Left renal cortex interstitium (tissue), 4 donors: Measurements from ENCODE around the gene RNF128. TPM values are rescaled to one million over a fixed set of nuclear protein-coding genes. Genes with fewer than 3 reads are reported as not detected.
A peak's percentile ranks its signal among the peaks of the same experiment; 100 is the strongest.

Experiments
- DNase-seq, 4 donors: peaks; one replicate each; pipeline ENCODE4 v3.0.0-alpha.2; 2013; ENCODE audit warnings: low read depth in 4 of 4, low spot score in 2 of 4, missing footprints in 1 of 4
- polyA plus RNA-seq, 4 donors: library from polyadenylated mRNA; unstranded; fragments of 120-200 nt; gene quantifications; one replicate each; pipeline ENCODE4 v1.2.1, GENCODE V29; 2013; ENCODE audit not compliant: insufficient read length in 4 of 4

Gene RNF128, protein sequence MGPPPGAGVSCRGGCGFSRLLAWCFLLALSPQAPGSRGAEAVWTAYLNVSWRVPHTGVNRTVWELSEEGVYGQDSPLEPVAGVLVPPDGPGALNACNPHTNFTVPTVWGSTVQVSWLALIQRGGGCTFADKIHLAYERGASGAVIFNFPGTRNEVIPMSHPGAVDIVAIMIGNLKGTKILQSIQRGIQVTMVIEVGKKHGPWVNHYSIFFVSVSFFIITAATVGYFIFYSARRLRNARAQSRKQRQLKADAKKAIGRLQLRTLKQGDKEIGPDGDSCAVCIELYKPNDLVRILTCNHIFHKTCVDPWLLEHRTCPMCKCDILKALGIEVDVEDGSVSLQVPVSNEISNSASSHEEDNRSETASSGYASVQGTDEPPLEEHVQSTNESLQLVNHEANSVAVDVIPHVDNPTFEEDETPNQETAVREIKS
- polyA plus RNA-seq: 10 to 100 TPM in 3 of 4 donors, 1 to 10 TPM in 1; 8.4 to 16.8 (median 11.5) TPM

DNA sequence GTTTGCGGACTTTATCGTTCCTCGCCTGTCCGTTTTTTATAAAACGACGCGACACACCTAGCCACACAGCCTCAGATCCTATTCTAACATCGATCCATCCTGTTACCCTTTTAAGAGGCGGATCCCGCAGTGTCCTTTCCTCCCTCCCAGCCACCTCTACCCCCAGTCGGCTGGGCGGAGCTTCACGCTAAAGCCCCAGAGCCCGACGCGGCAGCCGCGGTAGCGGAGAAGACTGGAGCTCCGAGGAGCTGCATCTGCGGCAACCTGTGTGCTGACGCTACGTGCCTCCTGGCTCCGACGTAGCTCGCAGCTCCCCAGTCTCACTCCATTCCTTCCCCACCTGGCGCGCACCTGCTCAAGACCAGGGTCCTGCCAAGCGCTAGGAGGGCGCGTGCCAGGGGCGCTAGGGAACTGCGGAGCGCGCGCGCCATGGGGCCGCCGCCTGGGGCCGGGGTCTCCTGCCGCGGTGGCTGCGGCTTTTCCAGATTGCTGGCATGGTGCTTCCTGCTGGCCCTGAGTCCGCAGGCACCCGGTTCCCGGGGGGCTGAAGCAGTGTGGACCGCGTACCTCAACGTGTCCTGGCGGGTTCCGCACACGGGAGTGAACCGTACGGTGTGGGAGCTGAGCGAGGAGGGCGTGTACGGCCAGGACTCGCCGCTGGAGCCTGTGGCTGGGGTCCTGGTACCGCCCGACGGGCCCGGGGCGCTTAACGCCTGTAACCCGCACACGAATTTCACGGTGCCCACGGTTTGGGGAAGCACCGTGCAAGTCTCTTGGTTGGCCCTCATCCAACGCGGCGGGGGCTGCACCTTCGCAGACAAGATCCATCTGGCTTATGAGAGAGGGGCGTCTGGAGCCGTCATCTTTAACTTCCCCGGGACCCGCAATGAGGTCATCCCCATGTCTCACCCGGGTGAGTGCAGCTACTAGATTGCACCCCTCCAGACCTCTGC is at the start of gene RNF128:
TSS of gene RNF128 (plus strand) at position 217 of the 953 bp plus-strand sequence. CDS start at position 430, 213 bp downstream.
- peak in 1 of 4 donors; percentile 13 for DNase-seq

DNA sequence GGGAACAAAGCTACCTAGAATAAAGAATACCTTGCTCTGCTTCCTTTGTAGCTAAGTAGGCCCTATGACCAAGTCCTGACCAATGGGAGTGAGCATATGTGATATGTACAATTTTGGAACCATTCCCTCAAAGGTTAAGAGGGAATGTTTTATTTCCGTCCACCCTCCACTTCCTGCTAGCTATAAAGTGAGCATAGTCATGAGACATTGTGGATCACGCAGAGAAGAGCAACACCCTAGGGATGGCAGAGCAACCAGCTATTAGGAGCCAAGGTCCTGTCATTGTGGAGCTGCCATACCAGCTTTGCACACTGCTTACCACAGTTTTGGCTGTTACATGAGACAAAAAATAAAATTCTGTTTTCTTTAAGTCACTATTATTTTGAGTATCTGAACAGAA is 45.8 kb upstream of the RNF128 start:
- no peak for DNase-seq

DNA sequence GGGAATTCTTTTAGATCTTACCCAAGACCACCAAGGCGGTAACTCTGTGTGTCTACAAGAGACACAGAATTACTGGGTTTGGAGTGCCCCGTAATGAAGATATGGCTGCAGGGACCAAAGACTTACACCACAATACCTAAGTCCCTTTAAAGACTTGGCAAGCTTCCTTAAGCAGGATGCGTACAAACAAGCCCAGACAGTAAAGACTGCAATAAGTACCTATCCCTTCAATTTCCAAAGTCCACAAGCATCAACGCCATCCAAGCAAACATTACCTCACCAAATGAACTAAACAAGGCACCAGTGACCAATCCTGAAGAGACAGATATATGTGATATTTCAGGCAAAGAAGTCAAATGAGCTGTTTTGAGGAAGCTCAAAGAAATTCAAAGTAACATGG is 42.3 kb upstream of the RNF128 start:
- no peak for DNase-seq

DNA sequence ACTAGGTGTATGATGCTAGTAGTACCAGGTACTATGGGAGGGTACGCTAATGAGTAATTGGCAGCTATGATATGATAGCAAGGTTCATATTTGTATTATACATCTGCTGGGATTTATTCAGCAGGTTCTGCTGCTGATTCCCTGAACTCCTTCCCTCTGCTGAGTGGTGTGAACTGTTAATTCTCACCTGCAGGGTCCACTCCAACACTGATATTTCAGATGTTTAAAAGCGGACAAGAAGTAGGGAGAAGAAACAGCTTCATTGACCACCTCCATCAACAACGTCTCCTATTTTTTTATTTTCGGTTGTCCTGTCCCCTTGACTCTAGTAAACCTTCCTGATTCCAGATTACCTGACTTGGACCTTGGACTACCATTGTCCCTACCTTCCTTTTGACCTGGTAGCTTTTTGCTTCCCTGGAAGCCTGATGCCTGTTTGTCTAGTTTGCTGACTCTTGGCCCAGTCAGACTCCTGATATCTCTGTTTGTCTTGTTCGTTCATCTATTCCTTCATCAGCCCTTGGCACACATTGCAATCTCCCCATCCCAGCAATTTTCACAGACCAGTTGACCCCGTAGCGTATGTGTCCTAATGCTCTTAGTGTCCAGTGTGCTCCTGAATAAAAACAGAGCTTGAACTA is 34.0 kb upstream of the RNF128 start:
- no peak for DNase-seq

DNA sequence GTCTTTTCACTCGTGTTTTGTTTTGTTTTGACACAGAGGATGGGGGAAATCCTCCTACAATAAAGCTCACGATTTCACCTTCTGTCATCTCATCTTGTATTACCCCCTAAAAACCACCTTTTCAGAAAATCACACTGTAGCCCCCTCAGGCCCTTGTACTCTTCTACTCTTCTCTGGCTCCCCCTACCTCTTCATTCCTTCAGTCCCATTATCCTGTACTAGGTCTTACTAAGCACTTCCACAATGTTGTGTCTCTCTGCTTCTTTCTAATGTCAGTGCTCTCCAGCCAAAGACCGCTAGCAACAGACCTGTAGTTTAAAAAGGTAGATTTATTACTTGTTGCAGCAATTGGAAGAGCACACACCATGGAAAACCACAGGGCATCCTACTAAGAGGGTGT is 30.0 kb upstream of the RNF128 start:
- no peak for DNase-seq

DNA sequence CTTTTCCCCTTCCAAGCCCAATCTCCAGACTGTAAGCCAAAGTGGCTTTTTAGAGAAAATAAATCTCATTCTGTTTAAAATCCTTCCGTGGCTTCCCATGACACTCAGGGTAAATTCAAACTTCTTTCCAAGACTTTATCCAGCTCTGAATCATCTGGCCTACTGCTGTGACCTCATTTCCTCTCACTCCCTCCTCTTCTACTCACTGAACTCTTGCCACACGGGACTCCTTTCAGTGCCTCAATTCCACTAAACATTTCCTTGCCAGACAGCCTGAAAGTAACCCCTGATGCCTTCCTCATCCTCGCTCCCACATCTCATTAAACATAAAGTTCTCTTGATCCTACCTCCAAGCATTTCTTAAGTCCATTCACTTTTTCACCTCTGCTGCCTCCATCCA is 27.8 kb upstream of the RNF128 start:
- DNase-seq: no peak

DNA sequence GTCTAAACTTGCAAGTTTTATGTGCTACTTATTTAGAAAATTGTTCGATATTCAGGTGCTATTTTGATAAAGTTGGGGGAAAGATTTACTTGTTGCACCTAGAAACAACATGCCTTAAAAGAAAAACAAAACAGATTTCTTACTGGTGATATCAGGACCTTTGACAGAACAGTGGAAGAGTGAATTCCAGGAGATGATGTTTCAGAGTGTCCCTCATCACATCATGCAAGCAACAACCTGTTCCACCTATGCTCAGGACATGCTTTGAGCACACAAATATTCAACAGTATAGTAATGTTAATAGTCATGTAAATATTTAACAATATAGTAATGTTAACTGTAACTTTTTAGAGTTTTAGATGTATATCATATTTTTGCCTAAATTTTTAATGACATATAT is 23.9 kb upstream of the RNF128 start:
- DNase-seq: no peak

DNA sequence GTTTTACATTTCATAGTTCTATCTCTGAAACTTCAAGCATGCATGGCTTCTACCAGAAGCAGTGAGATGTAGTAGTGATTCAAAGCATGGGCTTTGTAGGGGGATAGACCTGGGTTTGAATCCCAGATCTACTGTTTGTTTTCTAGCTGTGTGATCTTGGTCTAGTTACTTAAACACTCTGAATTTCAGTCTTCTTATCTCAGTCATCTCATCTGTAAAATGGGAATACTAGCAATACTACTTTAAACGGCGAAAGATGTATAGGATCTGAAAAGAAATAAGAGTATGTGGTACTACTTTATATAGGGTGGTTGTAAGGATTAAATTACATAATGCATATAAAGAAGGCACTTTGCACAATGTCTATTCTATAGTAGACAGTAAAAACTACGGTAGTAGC is 20.0 kb upstream of the RNF128 start:
- DNase-seq: no peak

DNA sequence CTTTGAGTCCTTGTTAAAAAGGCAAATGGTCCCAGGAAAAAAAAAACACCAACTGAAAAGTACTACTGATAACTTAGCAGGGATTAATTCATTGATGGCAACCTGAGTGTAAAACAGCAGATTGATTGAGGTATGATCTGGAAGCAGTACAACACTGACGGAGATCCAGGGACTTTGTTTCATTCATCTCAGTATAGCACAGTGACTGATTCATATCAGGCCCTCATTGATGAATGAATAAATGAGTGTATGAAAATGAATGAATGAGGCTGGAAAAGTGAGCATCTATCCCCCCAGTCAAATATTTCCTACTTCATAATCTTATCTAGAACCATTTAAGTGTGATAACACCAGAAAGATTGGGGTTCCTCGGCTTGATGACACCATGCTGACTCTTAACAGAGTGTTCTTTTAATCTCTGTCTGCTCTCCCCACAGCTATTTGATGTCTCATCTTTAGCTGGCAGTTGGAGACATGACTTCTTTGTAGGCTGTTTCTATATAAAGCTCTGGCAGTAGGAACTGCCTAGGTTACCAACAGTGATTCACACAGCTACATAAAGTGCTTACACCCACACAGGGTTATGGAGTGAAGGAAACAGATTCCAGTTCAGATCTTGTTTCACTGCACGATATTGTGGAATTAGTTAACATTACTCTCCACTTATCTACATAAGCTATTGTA is 18.6 kb upstream of the RNF128 start:
- DNase-seq: no peak

DNA sequence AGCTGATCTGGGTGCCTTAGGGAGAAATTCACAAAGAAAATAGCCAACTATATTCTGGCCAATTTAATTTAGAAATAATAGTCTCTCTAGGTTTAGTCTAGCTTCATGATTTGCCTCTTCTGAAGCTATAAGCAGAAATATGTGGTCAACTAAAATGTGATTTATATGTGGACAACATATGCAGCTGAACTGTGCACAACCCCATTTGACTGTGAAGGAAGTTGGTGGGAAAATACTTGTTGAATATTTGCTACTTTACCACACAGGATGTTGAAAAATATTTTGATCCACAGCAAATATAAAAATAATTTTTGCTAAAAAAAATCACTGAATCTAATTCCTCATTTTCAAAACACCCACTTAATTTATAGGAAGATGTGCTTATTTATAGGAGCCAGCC is 15.7 kb upstream of the RNF128 start:
- no peak for DNase-seq

DNA sequence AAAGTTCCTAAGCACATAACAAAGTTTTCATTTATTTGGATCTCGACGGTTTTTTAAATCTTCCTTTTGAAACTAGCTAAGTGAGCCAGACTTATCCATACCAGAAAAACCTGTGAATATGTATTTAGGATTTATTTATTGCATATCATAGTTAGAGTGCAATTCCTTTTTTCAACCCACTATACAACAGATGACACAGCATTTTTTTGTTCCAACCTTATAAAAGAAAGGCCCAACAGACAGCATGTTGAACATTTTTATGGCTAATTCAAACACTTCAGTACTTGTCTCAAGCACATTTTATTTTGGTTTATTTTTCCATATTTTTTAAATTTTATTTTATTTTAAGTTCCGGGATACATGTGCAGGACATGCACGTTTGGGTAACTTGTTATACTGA is 15.1 kb upstream of the RNF128 start:
- no peak for DNase-seq

DNA sequence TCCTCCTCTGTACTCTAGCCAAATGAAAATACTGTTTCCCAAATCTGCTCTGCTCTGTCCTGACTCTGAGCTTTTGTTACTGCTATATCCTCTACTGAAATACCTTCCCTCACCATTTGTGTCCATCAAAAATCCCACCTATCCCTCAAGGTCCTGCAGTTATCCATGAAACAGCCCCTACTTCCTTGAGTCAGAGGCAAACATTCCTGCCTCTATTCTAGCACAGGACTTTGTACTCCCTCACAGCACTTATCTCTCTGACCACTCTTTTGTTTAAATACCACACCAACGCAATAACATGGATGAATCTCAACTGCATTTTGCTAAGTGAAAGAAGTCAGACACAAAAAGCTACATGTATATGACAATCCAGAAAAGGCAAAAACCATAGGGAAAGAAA is 10.5 kb upstream of the RNF128 start:
- DNase-seq: no peak

DNA sequence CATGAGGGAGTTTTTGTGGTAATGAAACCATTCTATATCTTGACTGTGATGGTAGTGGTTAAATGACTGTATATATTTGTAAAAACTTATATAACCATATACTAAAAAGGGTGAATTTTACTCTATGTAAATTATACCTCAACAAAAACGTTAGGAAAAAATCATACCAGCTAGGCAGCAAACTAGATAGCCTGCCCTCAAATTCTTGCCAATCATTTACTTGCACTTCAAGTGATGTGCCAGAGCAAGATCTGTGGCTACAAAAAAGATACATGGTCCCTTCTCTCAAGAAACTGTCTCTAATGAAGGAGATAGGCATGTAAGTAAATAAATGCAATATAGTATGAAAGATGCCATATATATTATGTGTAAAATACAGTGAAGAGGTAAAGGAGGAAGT is 10.0 kb upstream of the RNF128 start:
- DNase-seq: no peak

DNA sequence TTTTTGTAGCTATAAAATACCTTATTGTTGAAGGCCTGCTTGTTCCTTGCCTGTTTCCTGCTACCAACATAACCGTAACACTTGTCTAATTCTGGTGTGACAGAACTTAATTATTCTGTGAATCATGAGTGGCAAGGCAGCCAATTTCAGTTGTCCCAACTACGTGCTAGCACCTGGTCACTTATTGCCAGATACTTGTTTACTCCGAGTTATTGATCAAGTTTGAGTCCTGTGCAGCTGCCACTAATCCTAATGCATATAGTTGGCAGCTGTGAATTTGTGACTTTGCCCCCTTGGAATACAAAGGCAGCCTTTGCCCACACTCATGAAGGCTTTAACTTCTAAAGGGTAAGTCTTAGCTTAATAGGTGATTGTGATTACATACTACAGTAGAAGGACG is 7.8 kb upstream of the RNF128 start:
- no peak for DNase-seq

DNA sequence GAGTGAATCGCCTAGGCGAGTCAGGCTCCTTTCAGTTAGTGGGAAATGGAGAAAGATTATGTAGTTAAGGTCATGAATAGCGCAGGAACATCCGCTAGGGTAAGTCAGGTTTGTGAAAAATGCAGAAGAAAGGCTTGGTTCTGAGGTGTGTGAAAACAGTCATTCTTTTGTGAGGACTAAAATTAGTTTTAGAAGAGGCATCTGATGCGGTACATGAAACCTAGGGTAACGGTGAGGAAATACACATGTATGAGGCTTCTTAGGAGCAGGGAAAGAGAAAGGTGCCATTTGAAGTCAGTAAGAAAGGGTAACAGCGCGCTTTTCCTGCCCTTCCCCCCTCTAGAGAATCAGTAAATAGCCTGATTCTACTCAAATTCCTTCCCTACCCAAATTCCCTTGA is 570 bp upstream of the RNF128 start:
- no peak for DNase-seq

DNA sequence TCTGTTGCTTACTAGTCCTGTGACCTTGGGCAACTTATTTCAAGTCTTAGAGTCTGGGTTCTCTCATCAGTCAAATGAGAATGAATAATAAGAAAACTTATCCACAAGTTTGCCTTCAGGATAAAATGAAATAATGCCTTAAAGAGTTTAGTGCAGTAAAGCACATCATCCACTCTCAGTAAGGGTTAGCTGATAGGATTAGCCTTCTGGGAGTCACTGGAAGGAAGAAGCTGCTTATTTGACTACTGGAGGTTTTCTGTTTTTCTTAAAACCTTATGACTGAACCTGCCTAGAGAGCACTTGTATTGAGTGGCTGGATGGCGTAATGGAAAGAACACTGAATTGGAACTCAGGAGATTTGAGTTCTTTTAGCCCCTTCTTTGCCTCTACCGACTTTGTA is 1.8 kb downstream of the RNF128 start:
- DNase-seq: no peak

DNA sequence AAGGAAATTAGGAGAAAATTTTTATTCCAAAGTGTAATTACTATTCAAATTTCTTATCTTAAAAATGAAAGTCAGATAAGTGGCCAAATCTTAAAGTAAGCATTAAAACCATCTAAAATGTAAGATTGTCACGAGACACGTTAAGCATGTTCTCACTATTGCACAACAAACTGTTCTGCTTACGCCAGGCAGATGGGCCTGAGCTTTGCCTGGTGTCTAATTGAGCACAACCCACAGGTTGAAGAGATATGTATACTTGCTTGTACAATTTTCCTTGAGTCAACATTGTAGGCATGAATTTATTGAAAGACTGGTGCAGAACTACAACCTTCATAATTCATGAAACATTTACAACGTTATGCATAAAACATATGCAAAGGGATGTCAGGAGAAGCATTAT is 3.9 kb downstream of the RNF128 start:
- no peak for DNase-seq

DNA sequence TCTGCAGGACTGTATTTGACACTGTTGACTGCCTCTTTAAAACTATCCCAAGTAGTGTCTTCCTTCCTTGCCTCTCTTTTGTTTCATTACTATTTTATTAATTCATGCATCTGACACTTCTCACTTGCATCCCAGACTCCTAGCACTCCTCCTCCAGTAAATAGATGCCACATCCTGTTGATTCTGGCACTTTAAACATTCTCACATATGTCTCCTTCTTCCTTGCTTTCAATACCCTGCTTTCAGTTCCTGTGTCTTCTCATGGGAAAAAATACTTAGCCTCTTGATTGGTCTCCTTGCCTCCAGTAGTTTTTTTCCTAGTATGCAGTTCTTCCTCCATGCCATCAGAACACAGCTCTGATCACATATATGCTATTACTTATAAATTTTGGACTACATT is 5.1 kb downstream of the RNF128 start:
- DNase-seq: no peak

DNA sequence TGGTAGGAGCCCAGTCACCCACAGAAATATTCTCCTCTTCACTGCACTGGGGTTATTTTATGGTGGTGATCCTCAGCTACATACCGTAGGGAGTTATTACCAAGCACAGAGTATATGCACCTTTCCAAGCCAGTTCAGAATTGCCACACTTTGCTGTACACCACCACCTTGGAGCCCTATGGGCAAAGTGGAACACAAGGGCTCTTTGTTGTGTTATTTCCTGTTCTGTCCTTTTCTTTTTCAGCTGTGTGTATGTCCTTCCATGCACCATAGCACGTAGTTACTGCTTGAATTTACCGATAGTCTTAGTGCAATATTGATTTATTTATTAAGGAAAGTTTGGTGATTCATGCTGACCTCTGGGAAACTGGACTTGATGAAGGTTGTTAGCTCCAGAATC is 8.3 kb downstream of the RNF128 start:
- DNase-seq: no peak

DNA sequence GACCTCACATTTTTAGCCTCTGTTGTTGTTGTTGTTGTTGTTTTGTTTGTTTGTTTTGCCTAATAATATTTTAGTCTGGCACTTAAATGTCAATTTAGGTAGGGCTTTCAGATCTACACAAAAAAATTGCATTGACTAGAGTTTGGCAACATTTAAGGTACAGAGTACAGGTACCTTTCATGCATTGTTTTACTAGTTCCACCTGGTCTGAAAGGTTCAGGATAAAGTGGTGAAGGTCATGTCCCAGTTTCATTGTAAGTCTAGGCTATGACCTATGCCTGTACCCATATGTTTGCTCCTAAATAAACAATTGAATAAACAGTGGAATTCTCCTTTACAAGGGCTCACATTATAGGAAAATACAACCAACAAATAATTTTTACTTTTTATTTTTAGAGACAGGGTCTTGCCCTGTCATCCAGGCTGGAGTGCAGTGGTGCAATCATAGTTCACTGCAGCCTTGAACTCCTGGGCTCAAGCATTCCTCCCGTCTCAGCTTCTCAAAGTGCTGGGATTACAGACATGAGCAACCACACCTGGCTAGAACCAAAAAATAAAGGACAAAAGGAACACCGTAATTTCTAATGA is 13.8 kb downstream of the RNF128 start:
- no peak for DNase-seq
